Stimulated activated CD8-positive, alpha-beta memory T cell treated with anti-CD3 and anti-CD28 coated beads, Interleukin-7, amount 100 ng/mL, for 48 hours (primary cell): ENCODE measurements around the gene TRAIP.
"Not testable (repeated sequence)": the region's sequence is repeated elsewhere in the genome, so short reads cannot be mapped to it uniquely, and the experiment has no call there.

ENCODE experiments used
- DNase-seq, 2 donors: peaks; one replicate each; pipeline ENCODE4 v3.0.0-alpha.2; 2020; ENCODE audit warnings: low read depth in 1 of 2; ENCODE audit errors: extremely low read depth in 1 of 2

Gene TRAIP

GRCh38 chr3:49793486-49794085 lies 62.8 kb downstream of the TRAIP start:
- DNase-seq, result no peak

- no peak for DNase-seq
Measured at GRCh38 chr3:49792371-49793150, 63.8 kb downstream of the TRAIP start.

- no peak for DNase-seq
Measured at GRCh38 chr3:49791571-49791970, 64.8 kb downstream of the TRAIP start.

DNA sequence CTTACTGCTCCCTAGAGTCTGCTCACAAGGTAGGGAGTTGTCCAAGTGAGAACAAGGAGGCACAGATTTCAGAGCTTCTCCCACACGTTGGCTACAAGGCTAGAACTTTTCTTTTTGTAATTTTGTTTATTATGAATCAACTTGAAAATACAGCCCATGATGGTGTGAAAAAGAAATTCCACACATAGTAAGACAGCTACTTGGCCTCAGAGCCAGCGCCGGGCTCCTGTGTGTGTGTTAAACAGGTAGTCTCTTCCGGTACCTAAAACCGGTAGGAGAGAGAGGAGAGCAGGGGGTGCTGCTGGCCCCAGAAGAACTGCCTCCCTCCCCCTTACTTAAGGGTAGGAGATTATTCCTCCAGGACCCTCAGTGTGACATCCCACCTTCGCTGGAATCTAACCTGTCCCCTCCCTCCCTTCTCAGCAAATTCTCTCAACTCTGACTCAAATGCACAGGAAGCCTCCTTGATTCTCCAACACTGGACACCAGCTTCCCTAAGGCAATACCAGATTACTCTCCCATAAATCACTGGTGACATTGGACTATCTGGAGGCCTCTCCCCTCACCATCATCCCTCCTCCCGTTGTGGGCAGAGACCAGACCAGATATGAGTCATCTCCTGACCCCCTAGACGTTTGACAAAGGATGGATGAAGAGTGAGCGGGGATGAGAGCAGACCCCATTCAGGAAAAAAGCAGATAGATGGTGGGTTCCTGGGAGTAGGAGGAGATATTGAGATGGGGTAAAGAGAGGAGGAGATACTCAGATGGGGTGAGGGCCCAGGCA lies 65.5 kb downstream of the TRAIP start:
- no peak for DNase-seq

DNA sequence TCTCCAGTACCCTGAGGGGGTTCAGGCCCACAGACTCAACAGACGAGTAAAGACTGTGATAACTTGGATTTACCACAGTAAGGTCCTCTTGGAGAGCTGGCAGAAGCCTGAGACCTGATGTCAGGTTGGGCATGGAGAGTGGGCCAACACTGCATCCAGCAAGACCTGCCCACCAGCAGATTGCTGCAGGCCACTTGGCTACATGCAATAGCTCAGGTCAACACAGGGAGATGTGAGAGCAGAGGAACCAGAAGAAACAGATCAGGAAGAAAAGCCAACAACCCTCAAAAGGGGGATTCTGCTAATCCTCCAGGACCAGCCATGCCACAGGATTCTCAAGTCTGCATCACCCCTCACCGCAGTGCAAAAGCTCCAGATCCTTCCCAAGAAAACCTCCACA lies 68.3 kb downstream of the TRAIP start:
- DNase-seq, result no peak

GRCh38 chr3:49787536-49787935 lies 68.8 kb downstream of the TRAIP start:
- DNase-seq, result no peak

DNA sequence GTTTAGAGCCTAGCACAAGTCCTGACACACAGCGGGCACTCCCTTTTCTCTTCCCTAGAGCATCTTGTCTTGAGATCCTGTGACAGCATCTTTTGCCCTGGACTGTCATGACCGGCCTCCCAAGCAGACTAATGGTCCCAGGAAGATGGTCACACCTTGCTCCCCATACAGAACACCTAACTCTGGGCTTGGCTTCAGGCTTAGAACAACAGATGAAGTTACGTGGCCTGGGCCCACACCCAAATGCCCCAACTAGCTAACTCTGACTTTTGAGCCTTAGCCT lies 69.2 kb downstream of the TRAIP start:
- no peak for DNase-seq

- peak; percentile 98 to 100 for DNase-seq
Measured at GRCh38 chr3:49786357-49787181, 69.8 kb downstream of the TRAIP start, which contains the start of gene IP6K1. Gene IP6K1, minus strand, starts transcription at chr3:49786542. Its CDS starts 38,502 bp downstream, at chr3:49748040.

DNA sequence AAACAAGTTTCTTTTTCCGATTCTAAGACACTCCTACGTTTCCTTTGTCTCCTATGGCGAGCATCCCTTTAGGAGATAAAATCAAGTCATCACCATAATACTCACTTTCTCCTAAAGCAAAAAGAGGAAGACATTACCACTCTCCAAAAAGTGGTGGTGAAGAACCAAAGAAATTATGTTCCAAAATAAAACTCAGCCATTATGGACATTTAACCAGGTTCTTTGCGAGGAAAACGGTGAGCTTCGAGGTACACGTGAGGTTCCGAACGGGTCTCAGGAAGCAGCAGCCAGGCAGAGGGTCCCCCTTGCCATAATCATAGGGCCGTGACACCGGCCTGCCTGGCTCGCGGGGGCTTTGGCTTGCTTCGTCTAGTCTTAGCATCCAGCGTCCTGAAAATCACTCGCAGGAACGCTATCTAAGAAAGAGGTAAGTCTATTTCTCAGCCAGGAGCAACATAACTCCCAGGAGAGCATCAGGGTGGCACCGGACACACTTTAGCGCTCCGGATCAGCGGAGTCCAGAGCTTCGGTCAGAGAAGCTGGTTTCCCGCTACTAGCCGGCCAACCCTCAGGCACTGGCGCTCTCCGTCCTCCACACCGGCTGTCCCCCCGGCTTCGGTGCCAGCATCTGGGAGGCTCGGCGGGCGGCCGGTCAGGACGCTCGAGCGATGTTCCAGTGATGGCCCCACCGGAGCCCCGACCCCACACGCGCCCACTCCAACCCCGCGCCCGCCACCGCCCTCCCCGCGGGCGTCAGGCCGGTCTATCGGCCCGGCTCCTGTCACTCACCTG lies 70.6 kb downstream of the TRAIP start:
- DNase-seq, result no peak

- DNase-seq, result not testable (repeated sequence)
Measured at GRCh38 chr3:49782277-49782676, 74.1 kb downstream of the TRAIP start.

GRCh38 chr3:49781415-49782199 lies 74.8 kb downstream of the TRAIP start:
- no peak for DNase-seq

GRCh38 chr3:49780975-49781365 lies 75.4 kb downstream of the TRAIP start:
- DNase-seq, result not testable (repeated sequence)

- DNase-seq, result no peak
Measured at GRCh38 chr3:49780080-49780974, 76.0 kb downstream of the TRAIP start.

DNA sequence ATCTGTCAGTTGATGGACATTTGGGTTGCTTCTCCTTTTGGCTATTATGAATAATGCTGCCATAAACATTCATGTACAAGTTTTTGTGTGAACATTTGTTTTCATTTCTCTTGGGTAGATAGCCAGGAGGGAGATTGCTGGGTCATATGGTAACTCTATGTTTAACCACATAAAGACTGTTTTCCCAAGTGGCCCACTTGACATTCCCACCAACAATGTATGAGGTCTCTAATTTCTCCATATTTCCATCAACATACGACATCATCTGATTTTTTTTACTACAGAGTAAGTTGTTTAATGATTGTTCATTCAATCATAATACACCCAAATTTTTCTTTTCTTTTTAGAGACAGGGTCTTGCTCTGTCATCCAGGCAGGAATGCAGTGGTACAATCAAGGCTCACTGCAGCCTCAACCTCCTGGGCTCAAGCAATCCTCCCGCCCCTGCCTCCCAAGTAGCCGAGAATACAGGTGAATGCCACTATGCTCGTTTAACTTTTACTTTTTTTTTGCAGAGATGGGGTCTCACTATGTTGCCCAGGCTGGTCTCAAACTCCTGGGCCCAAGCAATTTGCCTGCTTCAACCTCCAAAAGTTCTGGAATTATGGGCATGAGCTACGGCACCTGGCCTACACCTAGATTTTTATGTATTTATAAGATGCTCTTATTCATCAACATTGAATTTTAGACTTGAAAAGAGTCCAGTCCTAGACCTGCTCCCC lies 76.8 kb downstream of the TRAIP start:
- DNase-seq, result no peak
